GM10248 (cell line): ENCODE measurements around the gene GNAI2.
A peak's percentile ranks its signal among the peaks of the same experiment; 100 is the strongest.

Experiments used
- CTCF ChIA-PET: fragments of 300-600 bp; sonication (Branson Sonifier 250); formaldehyde crosslinking; extraction: SDS; loops from one replicate; lab custom pipeline; 2021; ENCODE audit warnings: antibody characterized with exemption; lab: Yijun Ruan, JAX
- POLR2A ChIA-PET: fragments of 350-650 bp; sonication (Branson Sonifier 250); formaldehyde crosslinking; extraction: SDS; loops from one replicate; lab custom pipeline; 2020; ENCODE audit warnings: antibody characterized with exemption; lab: Yijun Ruan, JAX
- DNase-seq: peaks from one replicate; pipeline ENCODE4 v3.0.0; 2012; ENCODE audit errors: extremely low spot score
- CTCF ChIP-seq: IDR thresholded peaks from 2 replicates; pipeline ENCODE4 v1.5.1; 2012; ENCODE audit warnings: mild to moderate bottlenecking, low read depth; ENCODE audit errors: extremely low read depth, missing control alignments, control extremely low read depth

The GNAI2 gene

GRCh38 chr3:50290161-50290641, 54.2 kb downstream of the GNAI2 start:
- ChIA-PET CTCF (interaction anchor here (0.7 to 1.8 kb wide), 4 partner anchors 8 to 64 kb away, joined by 3 to 6 read pairs (median 5); no protein-coding TSS in a partner anchor), POLR2A (no interaction called here)
- no peak for TF ChIP-seq CTCF
- DNase-seq = no peak

- ChIA-PET CTCF (interaction anchor here (0.6 to 2.5 kb wide), 6 partner anchors 11 to 98 kb away, joined by 3 to 7 read pairs (median 4); partner anchors contain the start of gene LSMEM2), POLR2A (no interaction called here)
- no peak for TF ChIP-seq CTCF
- DNase-seq = peak; percentile 96
Measured at GRCh38 chr3:50292159-50293078, 56.4 kb downstream of the GNAI2 start, which contains the start of gene IFRD2. Gene IFRD2, minus strand, starts transcription at chr3:50292429. Its CDS starts 155 bp downstream, at chr3:50292274.

DNA sequence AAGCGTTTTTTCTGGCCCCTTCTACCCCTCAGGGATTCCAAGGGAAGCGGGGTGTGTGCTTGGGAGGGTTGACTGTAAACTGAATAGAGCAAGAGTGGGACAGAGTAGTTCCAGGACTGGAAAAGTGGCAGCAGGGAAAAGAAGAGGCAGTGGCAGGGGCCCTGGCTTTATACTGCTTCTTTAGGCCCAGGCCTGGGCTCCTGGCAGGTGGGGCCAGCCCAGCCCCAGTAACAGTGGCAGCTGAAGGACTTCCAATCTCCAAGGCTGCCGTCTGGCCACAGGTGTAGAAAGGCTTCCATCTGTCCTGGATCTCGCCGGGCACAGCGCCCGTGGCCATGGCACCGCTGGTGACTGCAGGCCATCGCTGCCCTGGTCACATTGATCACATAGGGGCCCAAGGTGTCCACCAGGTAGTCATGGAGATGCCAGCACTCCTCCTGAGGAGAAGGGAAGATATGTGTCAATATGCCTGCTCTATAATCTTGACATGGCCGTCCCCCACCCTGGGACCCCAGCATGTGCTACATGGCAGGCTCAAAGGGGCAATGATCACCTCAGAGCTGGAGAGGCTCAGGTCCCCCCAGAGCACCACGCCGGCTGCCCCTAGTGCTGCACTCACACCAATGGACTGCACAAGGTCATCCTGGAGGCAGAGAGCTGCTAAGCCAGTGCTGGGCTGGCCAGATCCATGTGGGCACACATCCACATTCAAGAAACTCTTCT, 57.2 kb downstream of the GNAI2 start:
- CTCF ChIA-PET = interaction anchor here (1.6 to 2.5 kb wide), 4 partner anchors 12 to 99 kb away, joined by 3 to 8 read pairs (median 7); no protein-coding TSS in a partner anchor
- POLR2A ChIA-PET = no interaction called here
- no peak for DNase-seq
- no peak for TF ChIP-seq CTCF

GRCh38 chr3:50294089-50294488, 58.1 kb downstream of the GNAI2 start:
- no peak for DNase-seq
- TF ChIP-seq CTCF = no peak
- CTCF ChIA-PET = interaction anchor here (2.3 kb wide), 1 partner anchor 35 kb away, joined by 8 read pairs; no protein-coding TSS in a partner anchor
- POLR2A ChIA-PET = no interaction called here

DNA sequence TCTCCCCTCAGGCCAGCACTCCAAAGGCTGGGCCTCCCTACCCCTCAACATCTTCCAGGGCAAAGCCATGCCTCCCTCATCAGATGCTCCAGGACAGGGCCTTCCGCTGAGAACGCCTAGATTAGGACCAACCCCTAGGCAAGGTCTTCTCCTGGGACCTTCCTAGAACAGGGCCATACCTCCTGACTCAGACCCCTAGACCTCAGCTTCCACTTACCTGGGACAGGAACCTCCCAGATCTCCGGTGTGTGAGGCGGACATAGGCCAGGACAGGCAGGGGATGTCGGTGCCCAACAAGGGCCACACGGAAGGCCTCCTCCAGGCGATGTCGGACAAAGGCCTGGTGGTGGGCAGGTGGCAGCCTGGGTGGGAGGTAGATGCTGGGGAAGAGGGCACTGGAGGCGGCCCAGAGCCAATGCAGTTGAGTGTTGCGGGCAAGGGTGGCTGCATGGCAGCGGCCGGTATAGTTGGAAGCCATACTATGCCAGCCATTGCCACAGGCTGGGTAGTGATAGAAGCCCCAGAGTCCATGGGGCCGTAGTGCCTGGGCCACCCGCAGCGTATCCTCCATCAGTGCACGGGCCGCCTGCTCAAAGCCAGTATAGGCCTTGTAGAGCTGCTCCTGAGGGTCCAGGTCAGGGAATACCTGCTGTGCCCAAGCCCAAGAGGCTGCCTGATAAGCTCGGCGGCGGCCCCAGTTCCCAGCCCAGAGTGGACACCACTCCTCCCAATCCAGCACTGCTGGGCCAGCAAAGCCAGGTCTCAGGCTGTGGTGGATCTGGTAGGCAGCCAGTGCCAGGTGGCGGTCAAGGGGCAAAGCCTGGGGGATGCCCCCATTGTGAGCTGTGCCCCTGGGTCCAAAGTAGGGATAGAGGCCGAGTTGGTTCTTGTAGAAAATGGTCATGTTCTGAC, 58.7 kb downstream of the GNAI2 start:
- no peak for DNase-seq
- CTCF ChIA-PET = interaction anchor here (1.2 to 2.3 kb wide), 4 partner anchors 11 to 35 kb away, joined by 3 to 8 read pairs (median 4); no protein-coding TSS in a partner anchor
- POLR2A ChIA-PET = no interaction called here
- TF ChIP-seq CTCF = no peak
